HG03060 (cell line): ENCODE measurements around the gene PTPRC.
A peak's percentile ranks its signal among the peaks of the same experiment; 100 is the strongest.

Source experiments
- ATAC-seq: cut with Tn5 transposase; IDR thresholded peaks from one replicate; pipeline ENCODE4 v1.9.1; 2021; ENCODE audit warnings: low read depth, moderate number of reproducible peaks; ENCODE audit not compliant: unreplicated experiment

Gene PTPRC

DNA sequence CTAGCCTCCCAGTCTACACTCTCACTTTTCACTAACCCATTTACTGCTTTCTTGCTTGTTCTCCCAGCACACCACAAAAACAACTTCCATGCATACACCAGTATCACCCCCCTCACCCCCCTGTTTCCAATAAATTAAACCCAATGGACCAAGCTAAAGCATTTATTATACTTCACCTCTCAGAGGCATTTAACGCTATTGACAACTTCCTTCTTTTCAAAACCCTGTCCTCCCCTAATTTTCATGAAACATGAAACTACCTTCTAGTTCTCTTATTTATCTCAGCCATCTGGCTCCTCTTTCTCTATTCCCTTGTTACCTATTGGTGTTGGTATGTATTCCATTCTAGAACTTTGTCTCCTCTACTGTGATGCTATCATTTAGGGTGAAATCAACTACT lies 32.3 kb downstream of the PTPRC start:
- ATAC-seq, result no peak

DNA sequence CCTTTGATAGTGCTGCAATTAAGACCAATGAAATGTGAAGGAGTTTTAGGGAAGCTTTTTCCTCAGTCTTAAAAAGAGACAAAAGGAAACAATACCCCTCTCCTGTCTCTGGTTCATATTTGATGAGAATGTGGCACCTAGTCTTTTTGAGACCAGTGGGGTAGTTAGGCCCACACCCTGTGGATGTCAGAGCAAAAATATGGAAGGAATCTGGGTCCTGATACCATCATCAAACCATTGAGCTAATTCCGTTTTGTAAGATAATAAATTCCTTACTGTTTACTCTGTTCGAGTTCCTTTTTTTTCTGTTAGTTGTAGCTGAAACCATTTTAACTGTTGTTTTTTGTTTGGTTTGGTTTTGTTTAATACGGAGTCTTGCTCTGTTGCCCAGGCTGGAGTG lies 33.3 kb downstream of the PTPRC start:
- no peak for ATAC-seq

DNA sequence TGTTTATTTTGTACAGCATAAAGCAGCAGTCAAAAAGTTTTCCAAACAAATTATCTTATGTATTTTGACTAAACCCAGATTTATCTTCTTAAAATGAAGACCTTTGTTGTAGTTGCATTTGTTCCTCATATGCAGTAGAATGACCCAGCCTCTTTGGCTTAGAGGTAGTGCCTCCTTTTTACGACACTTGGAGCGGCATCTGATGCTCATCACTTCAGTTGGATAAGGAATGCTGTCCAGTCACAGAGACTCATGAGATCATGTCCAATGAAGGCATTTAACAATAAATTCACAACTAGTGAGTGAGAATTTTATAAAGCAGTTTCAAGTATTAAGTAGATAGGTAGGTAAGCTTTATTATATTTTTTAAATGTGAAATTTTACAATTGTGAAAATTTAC lies 35.2 kb downstream of the PTPRC start:
- no peak for ATAC-seq

DNA sequence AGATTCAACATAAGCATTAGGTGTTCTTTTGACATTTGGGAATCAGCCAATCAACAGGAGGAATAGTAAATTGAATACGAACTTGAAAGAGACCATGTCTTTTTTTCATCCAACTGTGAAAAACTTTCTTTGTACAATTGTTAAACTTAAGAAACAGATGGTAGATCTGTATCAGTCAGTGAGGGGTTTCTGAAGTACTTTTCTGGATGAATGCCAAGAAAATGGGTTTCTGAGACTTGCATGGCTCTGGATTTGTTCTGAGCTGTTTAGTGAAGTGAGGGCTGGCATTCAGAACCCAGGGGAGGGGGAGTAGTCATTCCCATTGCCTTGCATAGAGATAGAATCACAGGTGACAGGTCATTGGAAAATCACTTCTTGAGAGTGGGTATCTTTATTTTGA lies 37.4 kb downstream of the PTPRC start:
- no peak for ATAC-seq

- ATAC-seq, result no peak
These were observed 38.2 kb downstream of the PTPRC start for GRCh38 chr1:198677027-198677426.

DNA sequence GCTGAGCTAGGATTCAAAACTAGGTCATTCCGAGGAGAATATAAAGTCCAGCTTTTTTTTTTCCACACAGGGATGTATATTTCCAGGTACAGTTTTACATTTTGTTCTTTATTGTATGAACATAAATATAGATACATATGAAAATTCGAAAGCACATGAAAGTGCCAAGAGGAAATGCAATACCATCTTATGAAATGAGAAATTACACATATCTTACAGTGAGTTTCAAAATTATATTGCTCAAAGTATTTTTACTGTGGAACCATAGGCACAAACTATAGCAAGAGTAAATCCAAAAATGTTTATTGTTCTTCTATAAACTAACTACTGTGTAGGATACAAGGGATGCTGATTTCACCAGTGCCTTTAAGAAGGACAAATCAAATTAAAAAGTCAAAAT lies 39.0 kb downstream of the PTPRC start:
- ATAC-seq, result no peak

GRCh38 chr1:198678301-198678836 lies 39.5 kb downstream of the PTPRC start:
- no peak for ATAC-seq

DNA sequence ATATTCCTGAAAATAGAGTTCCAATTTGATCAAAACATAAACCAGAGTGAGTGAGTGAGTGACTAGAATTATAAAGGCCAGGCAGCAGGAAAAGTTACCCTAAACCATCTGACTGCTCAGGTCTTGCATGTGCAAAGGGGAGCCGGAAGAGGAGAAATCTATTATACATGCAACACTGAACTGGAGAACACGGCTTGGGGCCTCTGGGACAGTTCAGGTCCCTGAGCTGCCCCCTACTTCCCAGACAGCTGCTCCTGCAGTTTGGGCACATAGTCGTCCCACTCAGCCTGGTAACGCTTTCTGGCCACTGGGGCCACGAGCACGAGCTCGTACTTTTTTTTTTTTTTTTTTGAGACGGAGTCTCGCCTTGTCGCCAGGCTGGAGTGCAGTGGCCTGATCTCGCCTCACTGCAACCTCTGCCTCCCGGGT lies 40.1 kb downstream of the PTPRC start:
- ATAC-seq, result peak; percentile 17

GRCh38 chr1:198679535-198680173 lies 40.8 kb downstream of the PTPRC start:
- no peak for ATAC-seq

GRCh38 chr1:198680174-198680875 lies 41.5 kb downstream of the PTPRC start:
- ATAC-seq, result no peak

DNA sequence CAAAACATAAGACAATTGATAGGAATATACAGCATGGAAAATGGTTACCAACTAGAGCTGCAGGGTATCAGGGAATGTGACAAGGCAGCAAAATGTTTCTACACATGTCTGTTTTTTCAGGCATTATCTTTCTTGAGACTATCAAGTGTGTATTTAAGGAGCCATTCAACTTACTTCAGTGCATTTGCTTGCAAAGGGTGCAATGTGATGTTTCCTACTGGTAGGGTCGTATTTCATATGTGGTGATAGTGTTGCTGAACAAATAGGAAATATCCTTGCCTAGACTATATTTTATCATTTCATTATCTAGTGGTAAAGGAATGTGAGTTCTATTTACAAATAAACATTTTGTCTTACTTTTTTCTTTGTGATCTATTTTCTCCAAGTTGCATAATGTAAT lies 42.4 kb downstream of the PTPRC start:
- ATAC-seq, result no peak

DNA sequence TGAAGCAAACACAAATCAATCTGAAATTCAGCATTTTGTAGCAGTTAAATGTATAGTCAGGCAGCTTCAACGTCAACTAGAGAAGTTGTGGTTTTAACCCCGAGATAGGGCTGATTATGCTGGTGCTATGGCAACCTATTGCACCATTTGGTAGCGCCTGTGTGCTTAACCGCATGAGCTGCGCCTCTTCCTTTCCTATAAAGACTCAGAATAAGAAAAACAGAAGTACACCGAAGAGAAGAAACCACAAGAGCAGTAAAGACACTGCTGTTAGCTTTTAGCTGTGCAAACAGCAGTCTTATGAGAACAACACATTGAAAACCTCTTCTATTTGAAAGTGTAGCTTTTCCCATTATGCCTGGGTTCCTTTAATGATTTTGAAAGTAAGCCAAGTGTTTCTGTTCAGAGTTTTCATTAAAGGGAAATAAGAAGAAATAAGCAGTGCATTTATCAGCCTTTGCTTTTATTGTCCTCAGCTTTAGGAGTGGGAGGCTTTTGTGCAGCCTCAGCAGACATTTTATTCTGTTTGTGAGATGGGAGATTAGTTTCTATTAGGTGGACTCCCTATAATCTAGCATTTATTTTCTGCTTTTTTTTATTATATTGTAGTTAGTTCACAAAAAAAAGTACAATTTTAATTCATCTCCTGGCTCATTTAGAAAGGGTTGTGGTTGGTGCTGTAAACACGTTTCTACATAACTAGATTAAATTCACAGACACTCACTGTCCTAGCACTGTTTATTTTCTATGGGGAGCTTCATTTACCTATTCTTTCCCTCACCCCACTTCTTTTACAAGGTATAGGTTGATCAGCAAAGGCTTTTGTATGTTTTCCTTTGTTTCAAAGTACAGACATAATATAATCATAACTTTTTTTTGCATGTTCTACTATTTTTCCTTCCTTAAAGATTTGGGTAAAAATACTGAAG lies 43.3 kb downstream of the PTPRC start:
- peak; percentile 94 for ATAC-seq

GRCh38 chr1:198682850-198683249 lies 44.0 kb downstream of the PTPRC start:
- ATAC-seq, result no peak

- no peak for ATAC-seq
These were observed 44.6 kb downstream of the PTPRC start for GRCh38 chr1:198683449-198683848.

GRCh38 chr1:198686069-198686728 lies 47.4 kb downstream of the PTPRC start:
- no peak for ATAC-seq

- ATAC-seq, result no peak
These were observed 48.6 kb downstream of the PTPRC start for GRCh38 chr1:198687429-198687828.

- no peak for ATAC-seq
These were observed 52.2 kb downstream of the PTPRC start for GRCh38 chr1:198691063-198691462.

DNA sequence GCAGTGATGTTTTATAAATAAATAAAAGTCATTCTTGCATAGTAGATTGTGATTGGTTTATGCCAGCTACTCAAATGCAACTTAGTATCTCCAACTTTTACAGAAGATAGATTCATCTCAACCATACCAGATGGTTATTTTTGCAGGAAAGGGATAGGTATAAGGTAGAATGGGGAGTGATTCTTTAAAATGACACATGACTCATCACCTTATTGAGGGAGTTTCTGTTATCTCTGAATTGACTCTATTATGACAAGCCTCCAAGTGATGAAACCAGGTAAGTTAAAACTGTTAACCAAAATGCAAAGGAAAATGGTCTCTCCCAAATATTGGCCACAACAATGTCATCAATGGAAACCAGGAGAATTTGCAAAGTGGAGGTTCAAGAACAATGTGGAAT lies 54.5 kb downstream of the PTPRC start:
- no peak for ATAC-seq

DNA sequence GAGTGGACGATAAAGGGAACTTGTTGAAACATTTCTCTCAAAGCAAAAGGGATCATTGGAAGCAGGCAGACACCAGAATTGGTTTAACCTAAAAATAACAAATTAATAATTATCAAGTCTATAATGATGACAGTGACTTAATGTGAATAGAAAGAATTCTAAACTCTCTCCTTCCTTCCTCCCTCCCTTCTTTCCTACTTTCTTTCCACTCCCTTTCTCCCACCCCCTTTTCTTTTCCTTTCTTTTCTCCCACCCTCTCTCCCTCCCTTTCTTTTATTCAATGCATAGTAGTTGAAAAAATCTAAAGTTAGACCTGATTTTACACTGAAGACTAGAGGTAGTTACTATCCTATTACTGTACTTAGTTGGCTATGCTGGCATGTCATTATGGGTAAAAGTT lies 55.7 kb downstream of the PTPRC start:
- no peak for ATAC-seq

DNA sequence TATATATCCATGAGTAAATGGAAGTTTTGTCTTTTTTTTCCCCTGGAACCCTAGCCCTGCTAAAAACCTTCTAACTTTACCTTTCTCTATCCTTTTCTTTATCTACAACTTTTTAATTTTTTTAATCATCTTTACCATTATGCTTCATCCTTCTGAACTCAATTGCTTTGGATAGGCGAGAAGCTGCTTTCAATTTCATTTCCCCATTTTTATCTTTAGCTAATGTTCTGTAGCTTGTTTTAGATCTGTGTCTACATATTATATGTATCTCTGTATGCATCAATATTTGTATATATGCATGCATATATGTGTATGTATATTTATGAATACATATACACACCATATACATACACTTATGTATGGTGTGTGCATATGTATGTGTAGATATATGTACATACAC lies 57.4 kb downstream of the PTPRC start:
- no peak for ATAC-seq
